GM11168 (cell line): ENCODE measurements around the gene C9orf43.
"Not testable (repeated sequence)": the region's sequence is repeated elsewhere in the genome, so short reads cannot be mapped to it uniquely, and the experiment has no call there.

Source experiments
- in situ Hi-C: fragments of 300-500 bp; cut with MboI; formaldehyde crosslinking; loops from one replicate; pipeline ENCODE4 v1.12.0; 2022; ENCODE audit warnings: low sequenced_read_pairs; ENCODE audit not compliant: unreplicated experiment

The C9orf43 gene

DNA sequence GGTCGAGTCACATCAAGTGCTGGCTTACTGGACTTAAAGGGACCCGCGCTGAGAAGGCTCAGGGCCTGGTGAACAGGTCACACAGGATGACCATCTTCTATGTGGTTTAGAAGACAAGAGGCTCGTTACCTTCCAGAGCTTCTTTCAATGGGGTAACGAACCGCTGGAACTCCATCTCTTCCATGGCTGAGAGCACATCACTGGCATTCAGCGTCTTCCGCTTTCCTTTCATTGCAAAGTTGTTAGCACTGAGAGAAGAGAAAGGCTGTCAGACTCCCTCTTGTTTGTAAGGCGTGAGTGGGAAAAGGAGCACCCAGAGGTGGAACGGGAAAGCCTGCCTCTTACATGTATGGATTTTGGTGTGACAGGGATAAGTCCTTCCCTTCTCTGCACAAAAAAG, 1.1 kb upstream of the C9orf43 start:
- in situ Hi-C loops, result no loop called here

GRCh38 chr9:113409883-113410206, 702 bp upstream of the C9orf43 start:
- in situ Hi-C loops, result no loop called here

DNA sequence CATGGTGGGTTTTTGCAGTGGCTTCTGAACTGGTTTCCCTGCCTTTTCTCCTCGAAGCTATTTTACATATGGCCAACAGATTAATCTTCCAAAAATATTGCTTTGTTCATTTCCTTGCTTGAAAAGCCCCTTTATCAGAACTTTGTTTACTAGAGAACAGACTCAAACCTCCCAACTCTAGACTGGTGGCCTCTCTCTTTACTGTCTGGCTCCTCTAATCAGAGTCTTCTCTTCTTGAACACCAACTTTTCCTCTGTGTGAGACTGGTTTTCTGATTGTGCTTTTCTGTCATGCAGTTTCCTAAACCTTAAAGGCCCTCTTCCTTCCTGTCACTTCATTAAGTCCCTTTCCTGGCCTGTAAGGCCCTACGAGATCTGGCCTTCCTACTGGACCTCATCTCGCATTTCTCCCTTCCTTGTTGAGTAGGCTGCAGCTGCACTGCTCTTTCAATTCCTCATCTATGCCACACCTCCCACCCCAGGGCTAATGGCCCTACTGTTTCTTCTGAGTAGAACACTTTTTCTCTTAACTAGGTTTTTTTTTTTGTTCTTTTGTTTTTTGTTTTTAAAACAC, 5.7 kb downstream of the C9orf43 start:
- in situ Hi-C loops, result no loop called here

- in situ Hi-C loops, result no loop called here
These were observed 6.8 kb downstream of the C9orf43 start for GRCh38 chr9:113417370-113417769.

DNA sequence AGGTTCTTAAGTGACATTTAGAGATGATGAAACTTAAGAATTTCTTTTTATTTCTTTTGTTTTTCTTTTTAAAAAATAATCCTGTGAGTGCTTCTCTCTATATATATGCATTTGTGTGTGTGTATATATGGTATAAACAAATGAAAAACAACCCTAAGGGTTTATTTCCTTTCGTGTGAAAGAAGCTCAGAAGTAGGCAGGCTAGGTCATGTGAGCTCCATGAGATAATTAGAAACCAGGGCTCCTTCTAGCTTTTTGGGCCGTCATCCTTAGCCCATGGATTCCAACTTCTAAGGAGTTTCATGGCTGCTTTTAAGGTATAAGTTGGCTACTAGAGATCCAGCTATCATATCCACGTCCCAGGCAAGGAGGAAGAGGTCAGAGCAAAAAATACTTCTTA, 11.2 kb downstream of the C9orf43 start:
- in situ Hi-C loops, result no loop called here

DNA sequence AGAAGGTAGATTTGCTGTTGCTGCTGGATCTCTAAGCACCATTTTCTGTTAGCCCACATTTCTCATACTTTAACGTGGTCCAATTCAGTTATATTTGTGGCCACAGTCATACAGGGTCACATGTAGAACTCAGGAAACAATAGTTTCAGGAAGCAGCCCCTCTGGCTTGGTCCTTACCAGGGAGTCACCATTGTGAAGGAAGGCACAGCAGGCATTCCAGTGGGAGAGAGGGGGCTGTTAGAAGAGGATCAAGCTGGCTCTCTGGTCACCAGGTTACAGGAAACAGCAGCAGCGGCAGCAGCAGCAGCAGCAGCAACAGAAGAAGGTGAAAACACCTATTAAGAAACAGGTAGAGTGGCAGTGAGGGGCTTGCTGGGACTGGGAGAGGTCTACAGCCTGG, 14.5 kb downstream of the C9orf43 start:
- in situ Hi-C loops, result no loop called here

- in situ Hi-C loops, result no loop called here
These were observed 16.2 kb downstream of the C9orf43 start for GRCh38 chr9:113426701-113427100.

GRCh38 chr9:113427629-113428028, 17.1 kb downstream of the C9orf43 start:
- in situ Hi-C loops, result no loop called here

DNA sequence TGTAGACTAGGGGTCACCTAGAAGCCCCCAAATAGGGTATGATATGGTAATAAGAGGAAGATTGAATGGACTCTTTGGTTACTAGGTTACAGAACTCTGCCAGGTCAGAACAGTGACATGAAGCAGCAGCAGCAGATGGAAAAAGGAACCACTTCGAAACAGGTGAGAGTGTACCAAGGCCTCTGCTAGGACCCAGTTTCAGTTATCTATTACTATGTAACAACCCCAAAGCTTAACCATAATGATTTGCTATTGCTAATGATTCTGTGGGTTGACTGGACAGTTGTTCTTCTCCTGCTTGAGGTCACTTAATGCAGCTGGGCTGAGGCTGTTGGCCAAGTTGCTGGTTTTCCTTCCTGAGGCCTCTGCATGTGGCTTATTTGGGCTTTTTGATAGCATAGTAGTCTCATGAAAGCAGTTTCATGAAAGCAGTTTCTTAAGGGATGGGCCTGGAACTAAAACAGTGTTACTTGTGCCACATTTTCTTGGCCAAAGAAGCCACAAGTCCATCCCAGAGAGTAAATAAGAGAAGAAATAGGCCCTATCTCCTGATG, 17.6 kb downstream of the C9orf43 start:
- in situ Hi-C loops, result no loop called here

- in situ Hi-C loops, result no loop called here
These were observed 20.6 kb downstream of the C9orf43 start for GRCh38 chr9:113431191-113431590.

DNA sequence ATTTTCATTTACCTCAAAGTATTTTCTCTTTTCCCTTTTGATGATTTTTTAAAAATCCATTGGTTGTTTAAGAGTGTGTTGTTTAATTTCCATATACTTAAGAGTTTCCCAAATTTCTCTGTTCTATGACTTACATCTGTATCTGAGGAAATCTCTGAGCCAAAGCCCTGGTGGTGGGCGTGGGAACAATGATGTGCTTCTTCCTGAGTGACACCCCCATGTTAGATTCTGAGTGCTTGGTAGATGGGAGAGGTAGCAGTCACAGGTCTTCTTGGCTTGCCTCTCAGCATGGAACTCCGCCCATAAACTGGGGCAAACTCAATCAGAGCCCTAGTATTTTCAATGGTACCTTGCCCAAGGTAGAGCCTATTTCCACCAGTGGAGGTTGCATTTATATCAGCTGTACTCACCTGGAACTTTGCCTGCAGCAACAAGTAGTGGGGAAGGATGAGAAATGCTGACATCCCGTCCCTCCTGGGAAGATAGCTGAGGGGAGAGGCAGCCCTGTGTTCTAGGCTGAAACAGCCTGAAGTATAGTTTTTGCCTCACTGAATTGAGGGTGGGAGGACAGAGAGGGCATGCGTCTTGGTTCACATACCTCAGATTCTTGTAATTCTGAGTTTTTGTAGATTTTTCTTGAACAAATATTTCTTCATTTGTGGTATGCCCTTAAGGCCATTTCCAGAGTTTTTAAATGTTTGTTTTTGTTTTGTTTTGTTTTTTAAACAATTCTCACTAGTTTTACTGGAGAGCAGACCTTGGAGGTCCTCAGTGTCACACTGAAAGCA, 26.4 kb downstream of the C9orf43 start:
- in situ Hi-C loops, result no loop called here

DNA sequence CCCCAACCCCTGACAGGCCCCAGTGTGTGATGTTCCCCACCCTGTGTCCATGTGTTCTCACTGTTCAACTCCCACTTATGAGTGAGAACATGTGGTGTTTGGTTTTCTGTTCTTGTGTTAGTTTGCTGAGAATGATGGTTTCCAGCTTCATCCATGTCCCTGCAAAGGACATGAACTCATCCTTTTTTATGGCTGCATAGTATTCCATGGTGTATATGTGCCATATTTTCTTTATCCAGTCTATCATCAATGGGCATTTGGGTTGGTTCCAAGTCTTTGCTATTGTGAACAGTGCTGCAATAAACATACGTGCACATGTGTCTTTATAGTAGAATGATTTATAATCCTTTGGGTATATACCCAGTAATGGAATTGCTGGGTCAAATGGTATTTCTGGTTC, 27.2 kb downstream of the C9orf43 start:
- in situ Hi-C loops, result not testable (repeated sequence)

GRCh38 chr9:113444736-113445135, 34.2 kb downstream of the C9orf43 start:
- in situ Hi-C loops, result no loop called here

DNA sequence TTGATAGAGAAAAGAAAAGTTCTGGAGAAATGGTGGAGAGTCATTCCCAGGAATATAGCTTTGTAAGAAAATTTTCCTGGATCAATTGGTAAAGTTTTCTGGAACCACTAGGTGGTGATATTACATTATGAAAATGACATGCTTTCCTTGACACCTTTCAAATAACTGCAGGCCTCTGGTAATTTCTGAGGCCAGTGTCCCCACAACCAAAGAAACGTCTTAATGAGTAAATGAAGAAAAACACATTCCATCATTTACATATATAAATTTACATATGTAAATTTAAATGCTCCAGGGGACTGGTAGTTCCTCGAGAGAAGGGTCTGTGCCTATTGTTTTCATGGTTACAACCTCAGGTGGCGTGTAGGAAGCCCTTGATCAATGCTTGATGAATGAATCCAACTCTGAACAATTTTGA, 35.8 kb downstream of the C9orf43 start:
- in situ Hi-C loops, result no loop called here

GRCh38 chr9:113449376-113449775, 38.8 kb downstream of the C9orf43 start:
- in situ Hi-C loops, result no loop called here

DNA sequence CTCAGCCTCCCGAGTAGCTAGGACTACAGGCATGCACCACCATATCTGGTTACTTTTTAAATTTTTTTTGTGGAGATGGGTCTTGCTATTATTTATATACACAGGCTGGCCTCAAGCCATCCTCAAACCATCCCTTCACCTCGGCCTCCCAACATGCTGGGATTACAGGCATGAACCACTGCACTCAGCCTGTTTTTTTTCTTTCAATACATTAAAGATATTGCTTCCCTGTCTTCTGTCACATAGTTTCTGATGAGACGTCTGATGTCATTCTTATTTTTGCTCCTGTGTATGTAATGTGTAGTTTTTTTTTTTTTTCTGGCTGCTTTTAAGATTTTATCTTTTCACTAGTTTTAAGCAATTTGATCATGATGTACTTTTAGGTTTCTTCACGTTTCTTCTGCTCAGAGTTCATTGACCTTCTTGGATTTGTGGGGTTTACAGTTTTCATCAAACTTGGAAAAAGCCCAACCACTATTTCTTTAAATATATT, 41.6 kb downstream of the C9orf43 start:
- in situ Hi-C loops, result loop anchor here (5.0 kb wide), 1 partner anchor 205 kb away; no protein-coding TSS in a partner anchor

DNA sequence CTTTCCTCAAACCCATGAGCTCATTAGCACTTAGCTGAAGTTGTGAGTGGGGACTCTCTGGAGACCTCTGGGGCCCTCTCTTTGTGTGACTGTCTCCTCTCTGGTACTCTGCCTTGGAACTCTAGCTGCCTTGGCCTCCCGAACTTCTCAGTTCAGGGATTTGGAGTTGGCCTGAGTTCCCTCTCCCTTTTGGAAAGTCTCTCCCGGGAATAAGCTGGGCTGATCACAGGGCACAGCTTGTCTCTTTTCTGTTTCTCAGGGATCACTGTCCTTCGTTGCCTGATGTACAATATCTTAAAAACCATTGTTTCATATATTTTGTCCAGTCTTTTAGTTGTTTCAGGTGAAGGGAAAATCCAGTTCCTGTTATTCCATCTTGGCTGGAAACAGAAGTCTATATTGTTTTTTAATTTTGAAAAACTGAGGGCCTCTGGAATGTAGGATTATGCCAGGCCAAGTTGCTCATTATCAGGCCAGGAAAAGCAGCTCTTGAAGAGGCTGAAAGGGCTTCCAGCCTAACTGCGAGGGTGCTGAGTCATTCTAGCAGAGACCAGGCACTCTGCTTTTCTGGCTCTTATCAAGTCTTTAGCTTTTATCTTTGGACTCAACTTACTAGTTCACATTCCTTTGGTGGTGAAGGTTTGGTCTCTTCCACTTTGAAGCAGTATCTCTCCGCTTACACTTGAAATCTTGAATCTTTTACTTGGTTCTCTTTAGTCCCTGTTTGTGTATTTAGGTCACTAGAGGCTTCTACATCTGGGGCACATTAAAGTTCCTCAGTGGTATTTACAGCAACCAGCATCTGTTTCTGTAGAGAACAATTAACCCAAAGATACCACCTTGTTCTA, 44.6 kb downstream of the C9orf43 start:
- in situ Hi-C loops, result loop anchor here (5.0 kb wide), 1 partner anchor 202 kb away; no protein-coding TSS in a partner anchor

GRCh38 chr9:113456235-113456634, 45.7 kb downstream of the C9orf43 start:
- in situ Hi-C loops, result no loop called here

DNA sequence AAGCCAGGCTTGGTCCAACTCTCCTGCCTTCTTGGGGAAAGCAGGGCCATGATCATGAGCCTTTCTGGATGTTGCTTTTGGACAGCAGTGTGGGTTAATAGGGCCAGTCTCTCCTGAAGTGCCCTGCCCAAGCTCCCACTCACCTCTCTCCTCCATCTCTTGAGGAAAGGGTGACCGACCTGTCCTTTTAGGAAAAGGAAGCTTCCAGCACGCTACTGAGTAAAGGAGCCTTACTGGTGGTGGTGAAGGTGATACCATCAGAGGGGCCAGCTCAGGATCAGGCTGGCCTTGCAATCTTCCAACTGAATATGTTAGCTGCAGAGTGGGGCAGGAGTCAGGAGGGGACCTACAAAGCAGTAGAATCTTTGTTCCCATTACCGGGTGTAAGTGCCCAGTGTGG, 50.7 kb downstream of the C9orf43 start:
- in situ Hi-C loops, result no loop called here

GRCh38 chr9:113461943-113462342, 51.4 kb downstream of the C9orf43 start:
- in situ Hi-C loops, result no loop called here
